Measurements from ENCODE around the gene ASB2. TPM values are rescaled to one million over a fixed set of nuclear protein-coding genes. Genes with fewer than 3 reads are reported as not detected.

The ASB2 gene
- total RNA-seq, 1 donor from 2014 or later = 1.2 TPM

- H3K9me3 Mint-ChIP-seq = no peaks in the 10 kb centered on the region
- TF ChIP-seq CTCF (IDR thresholded peaks at IDR 0.05; ENCODE audit: unreplicated experiment) = no peak
- H3K4me3 Mint-ChIP-seq = no peak overlapping the region
- no peak overlapping the region for H3K27ac Mint-ChIP-seq
- H3K27me3 Mint-ChIP-seq (ENCODE audit: low read depth) = peaks cover 3% of the 10 kb centered on the region
- no peaks in the 10 kb centered on the region for H3K4me1 Mint-ChIP-seq
- H3K36me3 Mint-ChIP-seq = no peaks in the 10 kb centered on the region
- no peak for DNase-seq (ENCODE audit: low spot score in 2 of 2, unreplicated experiment in 2 of 2)
Observed at GRCh38 chr14:93973607-93974006, 2.8 kb downstream of the ASB2 start.

GRCh38 chr14:93972618-93973205, 3.7 kb downstream of the ASB2 start:
- no peak overlapping the region for H3K4me3 Mint-ChIP-seq
- H3K4me1 Mint-ChIP-seq = no peaks in the 10 kb centered on the region
- peaks cover 3% of the 10 kb centered on the region for H3K27me3 Mint-ChIP-seq (ENCODE audit: low read depth)
- TF ChIP-seq CTCF (IDR thresholded peaks at IDR 0.05; ENCODE audit: unreplicated experiment) = no peak
- no peak for DNase-seq (ENCODE audit: low spot score in 2 of 2, unreplicated experiment in 2 of 2)
- H3K9me3 Mint-ChIP-seq = no peaks in the 10 kb centered on the region
- no peak overlapping the region for H3K27ac Mint-ChIP-seq
- H3K36me3 Mint-ChIP-seq = no peaks in the 10 kb centered on the region

GRCh38 chr14:93971635-93972027, 4.7 kb downstream of the ASB2 start:
- Mint-ChIP-seq H3K27me3 (ENCODE audit: low read depth) (peaks cover under 1% of the 10 kb centered on the region), H3K4me1 (no peaks in the 10 kb centered on the region), H3K27ac (no peak overlapping the region), H3K4me3 (no peak overlapping the region), H3K36me3 (no peaks in the 10 kb centered on the region), H3K9me3 (no peaks in the 10 kb centered on the region)
- no peak for TF ChIP-seq CTCF (IDR thresholded peaks at IDR 0.05; ENCODE audit: unreplicated experiment)
- DNase-seq (ENCODE audit: low spot score in 2 of 2, unreplicated experiment in 2 of 2) = no peak

GRCh38 chr14:93970965-93971634, 5.3 kb downstream of the ASB2 start:
- no peak overlapping the region for H3K27ac Mint-ChIP-seq
- no peaks in the 10 kb centered on the region for H3K27me3 Mint-ChIP-seq (ENCODE audit: low read depth)
- no peaks in the 10 kb centered on the region for H3K9me3 Mint-ChIP-seq
- DNase-seq (ENCODE audit: low spot score in 2 of 2, unreplicated experiment in 2 of 2) = no peak
- H3K36me3 Mint-ChIP-seq = no peaks in the 10 kb centered on the region
- H3K4me3 Mint-ChIP-seq = no peak overlapping the region
- no peaks in the 10 kb centered on the region for H3K4me1 Mint-ChIP-seq
- no peak for TF ChIP-seq CTCF (IDR thresholded peaks at IDR 0.05; ENCODE audit: unreplicated experiment)

- Mint-ChIP-seq H3K36me3 (no peaks in the 10 kb centered on the region), H3K4me3 (no peak overlapping the region), H3K4me1 (no peaks in the 10 kb centered on the region), H3K27ac (no peak overlapping the region), H3K9me3 (no peaks in the 10 kb centered on the region), H3K27me3 (ENCODE audit: low read depth) (no peaks in the 10 kb centered on the region)
- TF ChIP-seq CTCF (IDR thresholded peaks at IDR 0.05; ENCODE audit: unreplicated experiment) = no peak
- DNase-seq (ENCODE audit: low spot score in 2 of 2, unreplicated experiment in 2 of 2) = no peak
Observed at GRCh38 chr14:93970585-93970964, 5.8 kb downstream of the ASB2 start.
